SIG-M5 (cell line): ENCODE measurements around the gene FBXW12.
"Not testable (repeated sequence)": the region's sequence is repeated elsewhere in the genome, so short reads cannot be mapped to it uniquely, and the experiment has no call there.

ENCODE experiments used
- DNase-seq: peaks from one replicate; lab custom pipeline; 2025; lab: John Stamatoyannopoulos, UW

The FBXW12 gene

GRCh38 chr3:48372862-48373435 is 930 bp downstream of the FBXW12 start:
- DNase-seq = no peak

GRCh38 chr3:48387634-48388033 is 15.6 kb downstream of the FBXW12 start:
- no peak for DNase-seq

- DNase-seq = no peak
These were observed 16.9 kb downstream of the FBXW12 start for GRCh38 chr3:48388966-48389365.

- DNase-seq = no peak
These were observed 22.4 kb downstream of the FBXW12 start for GRCh38 chr3:48394391-48394790.

- DNase-seq = no peak
These were observed 23.7 kb downstream of the FBXW12 start for GRCh38 chr3:48395714-48396113.

- no peak for DNase-seq
These were observed 26.0 kb downstream of the FBXW12 start for GRCh38 chr3:48397767-48398681.

GRCh38 chr3:48398701-48399386 is 26.8 kb downstream of the FBXW12 start:
- no peak for DNase-seq

GRCh38 chr3:48399387-48400172 is 27.6 kb downstream of the FBXW12 start:
- DNase-seq = no peak

- no peak for DNase-seq
These were observed 28.9 kb downstream of the FBXW12 start for GRCh38 chr3:48400824-48401433.

GRCh38 chr3:48401434-48401901 is 29.4 kb downstream of the FBXW12 start:
- not testable (repeated sequence) for DNase-seq

GRCh38 chr3:48402281-48402732 is 30.3 kb downstream of the FBXW12 start:
- no peak for DNase-seq

- DNase-seq = no peak
These were observed 30.9 kb downstream of the FBXW12 start for GRCh38 chr3:48402907-48403306.

GRCh38 chr3:48403533-48404439 is 31.8 kb downstream of the FBXW12 start:
- DNase-seq = no peak

- no peak for DNase-seq
These were observed 32.7 kb downstream of the FBXW12 start for GRCh38 chr3:48404440-48405342.

GRCh38 chr3:48405343-48405881 is 33.4 kb downstream of the FBXW12 start:
- no peak for DNase-seq

GRCh38 chr3:48405971-48406370 is 34.0 kb downstream of the FBXW12 start:
- DNase-seq = no peak

- no peak for DNase-seq
These were observed 34.7 kb downstream of the FBXW12 start for GRCh38 chr3:48406443-48407431.
